NCI-H128 (cell line): Measurements from ENCODE around the gene GPR139.

ENCODE experiments used
- DNase-seq: peaks from one replicate; lab custom pipeline; 2025; ENCODE audit not compliant: unreplicated experiment; lab: John Stamatoyannopoulos, UW

GPR139 gene

DNA sequence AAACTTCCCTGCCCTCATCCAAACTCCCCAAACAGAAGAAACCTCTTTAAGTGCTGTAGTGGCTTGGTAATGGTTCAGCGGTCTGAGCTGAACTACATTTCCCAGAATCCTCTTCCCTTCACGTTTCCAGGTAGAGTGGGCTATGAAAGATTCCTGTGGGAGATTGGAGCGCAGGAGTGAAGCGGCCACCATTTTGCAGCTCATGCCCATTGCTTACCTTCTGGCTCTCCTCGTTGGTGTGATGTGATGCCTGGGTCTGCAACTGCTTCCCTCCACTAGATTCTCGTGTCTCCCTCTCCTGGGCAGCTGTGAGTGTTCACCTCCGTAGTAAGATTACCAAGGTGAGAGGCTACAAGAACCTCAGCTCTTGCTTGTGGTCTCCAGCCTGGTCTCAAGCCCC, 82.1 kb downstream of the GPR139 start:
- no peak for DNase-seq

DNA sequence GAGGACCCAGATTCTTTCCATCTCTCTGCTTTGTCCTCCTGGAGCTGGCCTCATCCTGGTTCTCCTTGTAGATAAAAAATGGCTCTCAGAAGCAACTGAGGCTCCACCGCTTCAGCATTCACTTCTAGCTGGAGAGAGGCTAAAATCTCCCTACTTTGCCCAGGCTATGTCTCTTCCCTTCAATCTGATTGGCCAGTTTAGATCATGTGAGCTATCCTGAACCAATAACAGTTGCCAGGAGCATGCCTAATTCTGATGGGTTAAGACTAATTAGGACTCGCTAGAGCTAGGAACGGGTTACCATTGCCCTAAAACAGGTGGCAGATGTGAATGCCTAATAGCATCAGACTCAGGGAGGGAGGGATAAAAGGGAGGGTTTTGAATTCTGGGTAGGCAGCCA, 89.6 kb downstream of the GPR139 start:
- DNase-seq: no peak
